ENCODE measurements around the gene STUM.
"Not testable (repeated sequence)": the region's sequence is repeated elsewhere in the genome, so short reads cannot be mapped to it uniquely, and the experiment has no call there.

The STUM gene

GRCh38 chr1:226617719-226618118, 69.2 kb downstream of the STUM start:
- H3K27ac Mint-ChIP-seq, DNase-seq, H3K9me3 Mint-ChIP-seq, H3K4me3 Mint-ChIP-seq, H3K36me3 Mint-ChIP-seq, H3K4me1 Mint-ChIP-seq: not testable (repeated sequence)
- peaks cover 28% of the 10 kb centered on the region for H3K27me3 Mint-ChIP-seq
- CTCF ChIA-PET: interaction anchor here (0.9 kb wide), 1 partner anchor 16 kb away, joined by 4 read pairs; no protein-coding TSS in a partner anchor

DNA sequence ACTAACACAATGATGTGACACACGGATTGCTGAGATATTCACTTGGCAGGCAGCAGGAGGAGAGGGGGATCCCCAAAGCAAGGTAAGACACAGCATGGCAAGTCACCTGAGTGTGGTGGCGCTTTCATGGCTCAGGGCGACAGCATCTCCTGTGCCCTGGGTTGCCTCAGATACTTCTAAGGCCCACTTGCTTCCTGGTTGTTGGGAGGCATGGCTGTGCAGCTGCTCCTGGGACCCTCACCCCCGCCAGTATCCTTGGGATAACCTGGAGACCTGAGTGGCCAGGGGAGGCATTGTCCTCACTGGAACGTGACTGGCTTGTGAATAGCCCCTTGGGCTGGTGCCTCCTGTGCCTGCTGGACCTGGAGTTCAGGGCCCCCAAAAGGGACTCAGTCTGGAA, 69.8 kb downstream of the STUM start:
- DNase-seq: no peak
- Mint-ChIP-seq H3K27me3 (peaks cover 30% of the 10 kb centered on the region), H3K27ac (no peak overlapping the region), H3K4me3 (no peak overlapping the region), H3K9me3 (no peaks in the 10 kb centered on the region), H3K36me3 (no peaks in the 10 kb centered on the region), H3K4me1 (no peaks in the 10 kb centered on the region)
- CTCF ChIA-PET: interaction anchor here (0.9 to 1.5 kb wide), 2 partner anchors 10 to 15 kb away, joined by 4 read pairs; no protein-coding TSS in a partner anchor

- Mint-ChIP-seq H3K36me3 (no peaks in the 10 kb centered on the region), H3K27me3 (peaks cover 30% of the 10 kb centered on the region), H3K4me3 (no peak overlapping the region), H3K9me3 (no peaks in the 10 kb centered on the region), H3K4me1 (no peaks in the 10 kb centered on the region), H3K27ac (no peak overlapping the region)
- CTCF ChIA-PET: interaction anchor here (1.5 kb wide), 1 partner anchor 10 kb away, joined by 4 read pairs; no protein-coding TSS in a partner anchor
- DNase-seq: no peak
Observed at GRCh38 chr1:226619031-226619430, 70.5 kb downstream of the STUM start.

DNA sequence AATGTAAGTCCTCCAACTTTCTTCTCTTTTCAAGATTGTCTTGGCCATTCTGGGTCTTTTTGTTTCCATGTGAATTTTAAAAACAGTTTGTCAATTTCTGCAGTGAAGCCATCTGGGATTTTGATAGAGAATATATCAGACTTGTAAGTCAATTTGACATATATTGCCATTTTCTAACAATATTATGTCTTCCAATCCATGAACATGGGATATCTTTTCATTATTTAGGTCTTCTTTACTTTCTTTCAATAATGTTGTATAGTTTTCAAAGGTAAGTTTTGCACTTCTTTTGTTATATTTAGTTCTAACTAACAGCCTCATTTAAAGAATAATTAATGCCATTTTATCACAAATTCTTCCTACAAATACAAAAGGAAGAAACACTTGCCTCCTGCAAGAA, 73.4 kb downstream of the STUM start:
- no peak overlapping the region for H3K27ac Mint-ChIP-seq
- DNase-seq: no peak
- H3K27me3 Mint-ChIP-seq: peaks cover 34% of the 10 kb centered on the region
- CTCF ChIA-PET: no interaction called here
- H3K9me3 Mint-ChIP-seq: no peaks in the 10 kb centered on the region
- H3K4me3 Mint-ChIP-seq: no peak overlapping the region
- peaks cover 5% of the 10 kb centered on the region for H3K36me3 Mint-ChIP-seq
- peaks cover 12% of the 10 kb centered on the region for H3K4me1 Mint-ChIP-seq

- Mint-ChIP-seq H3K36me3 (peaks cover 7% of the 10 kb centered on the region), H3K27me3 (peaks cover 23% of the 10 kb centered on the region), H3K4me1 (peaks cover 18% of the 10 kb centered on the region), H3K9me3 (no peaks in the 10 kb centered on the region), H3K27ac (peak overlapping the region; percentile 58), H3K4me3 (no peak overlapping the region)
- DNase-seq: no peak
- CTCF ChIA-PET: interaction anchor here (0.9 to 1.3 kb wide), 2 partner anchors 10 to 14 kb away, joined by 3 read pairs; no protein-coding TSS in a partner anchor
Observed at GRCh38 chr1:226624526-226624925, 76.0 kb downstream of the STUM start.

- peaks cover 10% of the 10 kb centered on the region for H3K36me3 Mint-ChIP-seq
- CTCF ChIA-PET: interaction anchor here (1.6 to 1.8 kb wide), 2 partner anchors 10 to 202 kb away, joined by 10 to 17 read pairs; no protein-coding TSS in a partner anchor
- no peak overlapping the region for H3K27ac Mint-ChIP-seq
- peaks cover 18% of the 10 kb centered on the region for H3K4me1 Mint-ChIP-seq
- H3K27me3 Mint-ChIP-seq: peaks cover 23% of the 10 kb centered on the region
- H3K4me3 Mint-ChIP-seq: no peak overlapping the region
- no peak for DNase-seq
- H3K9me3 Mint-ChIP-seq: no peaks in the 10 kb centered on the region
Observed at GRCh38 chr1:226625326-226625725, 76.8 kb downstream of the STUM start.

GRCh38 chr1:226625832-226626576, 77.4 kb downstream of the STUM start:
- DNase-seq: no peak
- H3K27ac Mint-ChIP-seq: peak overlapping the region; percentile 39

DNA sequence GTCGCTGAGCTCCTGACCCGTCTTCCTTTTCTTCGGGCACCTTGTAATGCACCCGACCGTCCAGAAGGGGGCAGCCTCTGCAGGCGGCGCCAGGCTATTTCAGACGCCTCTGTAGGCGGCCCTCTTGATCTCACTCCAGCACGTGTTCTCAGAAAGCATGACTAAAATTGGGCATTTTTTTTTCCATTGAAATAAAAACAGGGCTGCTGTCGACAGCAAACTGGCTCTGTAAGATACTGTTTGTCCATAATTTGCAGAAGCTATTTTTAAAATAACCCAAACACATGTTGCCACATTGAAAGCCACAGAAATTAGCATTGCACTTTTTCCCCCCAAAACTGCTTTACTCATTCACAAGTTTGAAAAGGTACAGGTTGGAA, 78.0 kb downstream of the STUM start:
- CTCF ChIA-PET: interaction anchor here (0.6 to 1.8 kb wide), 29 partner anchors 9 to 938 kb away, joined by 3 to 17 read pairs (median 3); no protein-coding TSS in a partner anchor
- Mint-ChIP-seq H3K27me3 (peaks cover 23% of the 10 kb centered on the region), H3K4me1 (peaks cover 21% of the 10 kb centered on the region), H3K4me3 (no peak overlapping the region), H3K36me3 (peaks cover 19% of the 10 kb centered on the region), H3K9me3 (no peaks in the 10 kb centered on the region), H3K27ac (peak overlapping the region; percentile 39)
- peak; percentile 83 for DNase-seq

More at GRCh38 chr1:226625832-226626576, 77.4 kb downstream of the STUM start:
- CTCF ChIA-PET: interaction anchor here (0.6 to 1.8 kb wide), 29 partner anchors 10 to 938 kb away, joined by 3 to 17 read pairs (median 3); no protein-coding TSS in a partner anchor
- Mint-ChIP-seq H3K4me1 (peaks cover 18% of the 10 kb centered on the region), H3K9me3 (no peaks in the 10 kb centered on the region), H3K4me3 (no peak overlapping the region), H3K36me3 (peaks cover 15% of the 10 kb centered on the region), H3K27me3 (peaks cover 23% of the 10 kb centered on the region)

GRCh38 chr1:226627050-226627755, 78.6 kb downstream of the STUM start:
- CTCF ChIA-PET: interaction anchor here (0.9 to 1.8 kb wide), 15 partner anchors 8 to 937 kb away, joined by 3 to 17 read pairs (median 3); no protein-coding TSS in a partner anchor
- Mint-ChIP-seq H3K9me3 (no peaks in the 10 kb centered on the region), H3K27ac (peak overlapping the region; percentile 39), H3K27me3 (peaks cover 22% of the 10 kb centered on the region), H3K36me3 (peaks cover 24% of the 10 kb centered on the region), H3K4me3 (no peak overlapping the region), H3K4me1 (peaks cover 22% of the 10 kb centered on the region)
- DNase-seq: no peak

- Mint-ChIP-seq H3K27ac (peak overlapping the region; percentile 10), H3K4me1 (peaks cover 29% of the 10 kb centered on the region)
Observed at GRCh38 chr1:226627924-226628611, 79.5 kb downstream of the STUM start.

DNA sequence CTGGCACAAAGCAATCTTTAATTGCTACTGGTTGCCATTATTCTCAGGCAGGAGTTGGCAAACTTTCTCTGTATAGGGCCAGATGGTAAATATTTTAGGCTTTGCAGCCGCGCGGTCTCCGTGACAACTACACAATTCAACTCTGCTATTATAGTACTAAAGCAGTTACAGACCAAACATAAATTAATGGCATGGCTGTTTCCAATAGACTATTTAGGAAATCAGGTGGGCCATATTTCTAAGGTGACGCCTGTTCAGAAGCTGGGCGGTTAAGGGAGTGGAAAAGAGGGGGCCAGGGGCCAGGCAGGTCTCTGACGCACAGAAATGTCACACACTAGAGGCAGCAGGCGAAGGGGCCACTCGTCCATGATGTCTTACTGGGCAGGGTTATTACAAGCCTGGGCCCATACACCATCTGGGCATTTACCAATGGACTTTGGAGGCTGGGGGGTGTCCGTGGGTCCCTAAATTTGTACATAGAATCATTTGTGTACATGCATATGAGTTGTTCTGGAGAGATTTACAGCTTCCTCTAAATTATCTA, 80.1 kb downstream of the STUM start:
- Mint-ChIP-seq H3K36me3 (peaks cover 38% of the 10 kb centered on the region), H3K9me3 (no peaks in the 10 kb centered on the region), H3K4me3 (no peak overlapping the region), H3K27me3 (peaks cover 15% of the 10 kb centered on the region), H3K27ac (no peak overlapping the region), H3K4me1 (peaks cover 36% of the 10 kb centered on the region)
- CTCF ChIA-PET: interaction anchor here (1.0 to 1.3 kb wide), 3 partner anchors 20 to 198 kb away, joined by 3 to 4 read pairs (median 3); no protein-coding TSS in a partner anchor
- DNase-seq: no peak

More at GRCh38 chr1:226627924-226628611, 79.5 kb downstream of the STUM start:
- H3K36me3 Mint-ChIP-seq: peaks cover 32% of the 10 kb centered on the region
- no peaks in the 10 kb centered on the region for H3K9me3 Mint-ChIP-seq
- H3K4me3 Mint-ChIP-seq: no peak overlapping the region
- DNase-seq: no peak
- CTCF ChIA-PET: interaction anchor here (1.0 to 1.1 kb wide), 2 partner anchors 20 to 24 kb away, joined by 3 to 4 read pairs; no protein-coding TSS in a partner anchor
- H3K27me3 Mint-ChIP-seq: peaks cover 15% of the 10 kb centered on the region

GRCh38 chr1:226629210-226629895, 80.8 kb downstream of the STUM start:
- H3K27ac Mint-ChIP-seq: no peak overlapping the region
- H3K4me3 Mint-ChIP-seq: no peak overlapping the region
- H3K9me3 Mint-ChIP-seq: no peaks in the 10 kb centered on the region
- peaks cover 42% of the 10 kb centered on the region for H3K4me1 Mint-ChIP-seq
- CTCF ChIA-PET: interaction anchor here (1.3 kb wide), 1 partner anchor 198 kb away, joined by 3 read pairs; no protein-coding TSS in a partner anchor
- H3K27me3 Mint-ChIP-seq: peaks cover 15% of the 10 kb centered on the region
- no peak for DNase-seq
- H3K36me3 Mint-ChIP-seq: peaks cover 41% of the 10 kb centered on the region

Data from activated naive CD4-positive, alpha-beta T cell treated with anti-CD3 and anti-CD28 coated beads, Interleukin-2, amount 10 ng/mL, durations not matched to agents 7 days and 5 days (primary cell).